OCI-LY3 (cell line): ENCODE measurements around the gene WDFY4.

Experiments
- CTCF ChIP-seq: fragments of 200-600, 300-600 bp; sonication (generic); IDR thresholded peaks from 2 replicates; pipeline ENCODE4 v1.5.1; 2014; ENCODE audit warnings: antibody characterized with exemption, low read length, low read depth
- EZH2phosphoT487 ChIP-seq: fragments of 200-600 bp; shearing (Covaris generic); IDR thresholded peaks from 2 replicates; pipeline ENCODE4 v1.6.1; 2018; ENCODE audit warnings: antibody characterized with exemption, mixed run types, low read depth

- TF ChIP-seq CTCF (no peak), EZH2phosphoT487 (no peak)
These were observed 126.8 kb downstream of the WDFY4 start for GRCh38 chr10:48811461-48811860.
